ENCODE data around the gene ITFG2. TPM values are rescaled to one million over a fixed set of nuclear protein-coding genes. Genes with fewer than 3 reads are reported as not detected.

The ITFG2 gene
- total RNA-seq, 1 experiment from 2014 or later, result 24.6 TPM

DNA sequence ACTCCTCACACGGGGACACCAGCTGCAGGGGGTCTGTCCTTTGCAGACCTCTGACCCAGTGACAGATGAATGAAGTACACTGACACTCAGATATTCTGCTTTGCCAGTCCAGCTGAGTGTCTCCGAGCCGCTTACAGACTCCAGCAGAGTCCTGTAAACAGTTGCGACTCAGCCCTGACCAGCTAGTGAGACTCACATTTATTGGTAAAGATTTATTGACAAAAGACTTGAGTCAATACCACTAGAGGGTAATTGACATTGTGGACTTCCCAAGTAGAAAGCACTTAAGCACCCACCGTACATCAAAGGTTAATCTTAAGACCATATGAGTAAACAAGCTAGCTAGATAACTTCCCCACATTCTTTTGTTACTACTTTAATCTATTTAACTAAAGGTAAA is 27.5 kb upstream of the ITFG2 start:
- H3K9ac ChIP-seq (ENCODE audit: low read length), result no peak overlapping the region
- no peak overlapping the region for H3K4me2 ChIP-seq (ENCODE audit: low read length)
- no peaks in the 10 kb centered on the region for H3K36me3 ChIP-seq (ENCODE audit: control insufficient read depth in 1 of 2, insufficient read depth in 2 of 2, low read length in 2 of 2)
- H3K9me3 ChIP-seq (ENCODE audit: control insufficient read depth in 1 of 2, insufficient read depth in 1 of 2, low read depth in 1 of 2, low read length in 2 of 2), result no peaks in the 10 kb centered on the region
- no peaks in the 10 kb centered on the region for H4K20me1 ChIP-seq (ENCODE audit: insufficient read depth)
- no TSS peak for BruUV-seq (replicated peaks)
- ChIA-PET POLR2A (no interaction called here), CTCF (interaction anchor here (1.1 to 3.2 kb wide), 7 partner anchors 10 to 144 kb away, joined by 3 to 30 read pairs (median 8); partner anchors contain the start of gene FKBP4), RAD21 (ENCODE audit: low non-redundant PET in 1 of 2, low total read pairs in 2 of 2, uncharacterized antibody in 2 of 2, unreplicated experiment in 2 of 2) (interaction anchor here in 1 of 2 experiments (1.2 kb wide), 1 partner anchor 45 kb away, joined by 4 read pairs; no protein-coding TSS in a partner anchor)
- H3K27me3 ChIP-seq (ENCODE audit: insufficient read depth, low read length), result no peaks in the 10 kb centered on the region; the same call in 1 of the 2 replicates
- intact Hi-C loops (cut with micrococcal nuclease), result loop anchor here (2.0 kb wide), 1 partner anchor 102 kb away; no protein-coding TSS in a partner anchor
- DNase-seq (ENCODE audit: low read depth, low spot score), result no peak
- H3K27ac ChIP-seq (ENCODE audit: low read depth, low read length), result no peak overlapping the region
- ATAC-seq, result no peak
- H3K4me3 ChIP-seq (replicated peaks in 1 of 2; ENCODE audit: low read depth in 1 of 2, low read length in 2 of 2), result no peak overlapping the region
- TF ChIP-seq JUND (IDR thresholded peaks at IDR 0.05), result no peak
- no peak for TF ChIP-seq POLR2AphosphoS5 (IDR thresholded peaks at IDR 0.05; ENCODE audit: low read depth, low read length)
- no peak for TF ChIP-seq EGR1 (IDR thresholded peaks at IDR 0.05; ENCODE audit: low read depth)
- TF ChIP-seq ZFX (IDR thresholded peaks at IDR 0.05), result no peak
- no peak for TF ChIP-seq FOSL1 (IDR thresholded peaks at IDR 0.05; ENCODE audit: low read depth)
- no peak for TF ChIP-seq EZH2 (IDR thresholded peaks at IDR 0.05)
- TF ChIP-seq, protein P1, sequence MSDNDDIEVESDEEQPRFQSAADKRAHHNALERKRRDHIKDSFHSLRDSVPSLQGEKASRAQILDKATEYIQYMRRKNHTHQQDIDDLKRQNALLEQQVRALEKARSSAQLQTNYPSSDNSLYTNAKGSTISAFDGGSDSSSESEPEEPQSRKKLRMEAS (IDR thresholded peaks at IDR 0.05), result no peak
- no peak for TF ChIP-seq RAD21 (IDR thresholded peaks at IDR 0.05; ENCODE audit: low read depth)
- TF ChIP-seq SRF (IDR thresholded peaks at IDR 0.05; ENCODE audit: low read depth), result no peak
- no peak for TF ChIP-seq TCF7L2 (IDR thresholded peaks at IDR 0.05; ENCODE audit: borderline replicate concordance, extremely low read depth, insufficient read depth, insufficient read length)
- TF ChIP-seq, protein P2, sequence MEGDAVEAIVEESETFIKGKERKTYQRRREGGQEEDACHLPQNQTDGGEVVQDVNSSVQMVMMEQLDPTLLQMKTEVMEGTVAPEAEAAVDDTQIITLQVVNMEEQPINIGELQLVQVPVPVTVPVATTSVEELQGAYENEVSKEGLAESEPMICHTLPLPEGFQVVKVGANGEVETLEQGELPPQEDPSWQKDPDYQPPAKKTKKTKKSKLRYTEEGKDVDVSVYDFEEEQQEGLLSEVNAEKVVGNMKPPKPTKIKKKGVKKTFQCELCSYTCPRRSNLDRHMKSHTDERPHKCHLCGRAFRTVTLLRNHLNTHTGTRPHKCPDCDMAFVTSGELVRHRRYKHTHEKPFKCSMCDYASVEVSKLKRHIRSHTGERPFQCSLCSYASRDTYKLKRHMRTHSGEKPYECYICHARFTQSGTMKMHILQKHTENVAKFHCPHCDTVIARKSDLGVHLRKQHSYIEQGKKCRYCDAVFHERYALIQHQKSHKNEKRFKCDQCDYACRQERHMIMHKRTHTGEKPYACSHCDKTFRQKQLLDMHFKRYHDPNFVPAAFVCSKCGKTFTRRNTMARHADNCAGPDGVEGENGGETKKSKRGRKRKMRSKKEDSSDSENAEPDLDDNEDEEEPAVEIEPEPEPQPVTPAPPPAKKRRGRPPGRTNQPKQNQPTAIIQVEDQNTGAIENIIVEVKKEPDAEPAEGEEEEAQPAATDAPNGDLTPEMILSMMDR (IDR thresholded peaks at IDR 0.05 in 2 of 3, conservative IDR thresholded peaks at IDR 0.05 in 1 of 3; ENCODE audit: borderline replicate concordance in 1 of 3, insufficient read depth in 1 of 3, low read depth in 2 of 3, low read length in 2 of 3), result no peak
- TF ChIP-seq, protein P3, sequence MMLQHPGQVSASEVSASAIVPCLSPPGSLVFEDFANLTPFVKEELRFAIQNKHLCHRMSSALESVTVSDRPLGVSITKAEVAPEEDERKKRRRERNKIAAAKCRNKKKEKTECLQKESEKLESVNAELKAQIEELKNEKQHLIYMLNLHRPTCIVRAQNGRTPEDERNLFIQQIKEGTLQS (IDR thresholded peaks at IDR 0.05), result no peak
- TF ChIP-seq, protein P4, sequence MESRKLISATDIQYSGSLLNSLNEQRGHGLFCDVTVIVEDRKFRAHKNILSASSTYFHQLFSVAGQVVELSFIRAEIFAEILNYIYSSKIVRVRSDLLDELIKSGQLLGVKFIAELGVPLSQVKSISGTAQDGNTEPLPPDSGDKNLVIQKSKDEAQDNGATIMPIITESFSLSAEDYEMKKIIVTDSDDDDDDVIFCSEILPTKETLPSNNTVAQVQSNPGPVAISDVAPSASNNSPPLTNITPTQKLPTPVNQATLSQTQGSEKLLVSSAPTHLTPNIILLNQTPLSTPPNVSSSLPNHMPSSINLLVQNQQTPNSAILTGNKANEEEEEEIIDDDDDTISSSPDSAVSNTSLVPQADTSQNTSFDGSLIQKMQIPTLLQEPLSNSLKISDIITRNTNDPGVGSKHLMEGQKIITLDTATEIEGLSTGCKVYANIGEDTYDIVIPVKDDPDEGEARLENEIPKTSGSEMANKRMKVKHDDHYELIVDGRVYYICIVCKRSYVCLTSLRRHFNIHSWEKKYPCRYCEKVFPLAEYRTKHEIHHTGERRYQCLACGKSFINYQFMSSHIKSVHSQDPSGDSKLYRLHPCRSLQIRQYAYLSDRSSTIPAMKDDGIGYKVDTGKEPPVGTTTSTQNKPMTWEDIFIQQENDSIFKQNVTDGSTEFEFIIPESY (IDR thresholded peaks at IDR 0.05; ENCODE audit: extremely low read depth, insufficient replicate concordance, low read length), result no peak
- H3K4me1 ChIP-seq (ENCODE audit: control insufficient read depth in 1 of 2, insufficient read depth in 2 of 2, low read length in 2 of 2), result peaks cover 0 to 12% of the 10 kb centered on the region in 2 experiments; a peak in 3 of 4 replicates
- no peaks in the 10 kb centered on the region for H3K9me2 ChIP-seq (ENCODE audit: insufficient read depth)
- H3K79me2 ChIP-seq (ENCODE audit: insufficient read depth, low read length), result no peaks in the 10 kb centered on the region
- no peak overlapping the region for H2AFZ ChIP-seq (ENCODE audit: low read depth, low read length, poor library complexity, severe bottlenecking)

All from HCT116 (cell line).